IPS DF 6.9 (cell line): Measurements from ENCODE around the gene UBAP1.
"Not testable (repeated sequence)": the region's sequence is repeated elsewhere in the genome, so short reads cannot be mapped to it uniquely, and the experiment has no call there.

ENCODE experiments used
- DNase-seq: peaks from one replicate; pipeline ENCODE4 v3.0.0-alpha.2; 2013; ENCODE audit warnings: low read depth, low spot score
- H3K27ac ChIP-seq: one replicate; pipeline ENCODE4 v1.5.1; 2013; ENCODE audit warnings: low read length, control low read depth
- H3K27me3 ChIP-seq: 2 replicates; pipeline ENCODE4 v1.6.1; 2013; ENCODE audit warnings: mild to moderate bottlenecking, low read length; ENCODE audit not compliant: control insufficient read depth, insufficient read depth
- H3K36me3 ChIP-seq: 2 replicates; pipeline ENCODE4 v1.6.1; 2013; ENCODE audit warnings: low read length; ENCODE audit not compliant: control insufficient read depth, insufficient read depth
- H3K4me1 ChIP-seq: 2 replicates; pipeline ENCODE4 v1.6.1; 2013; ENCODE audit warnings: low read length; ENCODE audit not compliant: control insufficient read depth, insufficient read depth
- H3K4me3 ChIP-seq: 2 replicates; pipeline ENCODE4 v1.5.1; 2013; ENCODE audit warnings: mild to moderate bottlenecking, low read length
- H3K9me3 ChIP-seq: 2 replicates; pipeline ENCODE4 v1.6.1; 2013; ENCODE audit warnings: low read length, inconsistent platforms; ENCODE audit not compliant: control insufficient read depth, insufficient read depth
- whole genome bisulfite sequencing: extraction: QIAGEN DNeasy Blood & Tissue Kit; methylation state at CpG from one replicate; pipeline ENCODE4 v1.1.7; 2013; ENCODE audit warnings: mixed read lengths, missing lambda C conversion rate; ENCODE audit not compliant: insufficient read length, insufficient coverage; 5-methylcytosine and 5-hydroxymethylcytosine counted together

The UBAP1 gene

DNA sequence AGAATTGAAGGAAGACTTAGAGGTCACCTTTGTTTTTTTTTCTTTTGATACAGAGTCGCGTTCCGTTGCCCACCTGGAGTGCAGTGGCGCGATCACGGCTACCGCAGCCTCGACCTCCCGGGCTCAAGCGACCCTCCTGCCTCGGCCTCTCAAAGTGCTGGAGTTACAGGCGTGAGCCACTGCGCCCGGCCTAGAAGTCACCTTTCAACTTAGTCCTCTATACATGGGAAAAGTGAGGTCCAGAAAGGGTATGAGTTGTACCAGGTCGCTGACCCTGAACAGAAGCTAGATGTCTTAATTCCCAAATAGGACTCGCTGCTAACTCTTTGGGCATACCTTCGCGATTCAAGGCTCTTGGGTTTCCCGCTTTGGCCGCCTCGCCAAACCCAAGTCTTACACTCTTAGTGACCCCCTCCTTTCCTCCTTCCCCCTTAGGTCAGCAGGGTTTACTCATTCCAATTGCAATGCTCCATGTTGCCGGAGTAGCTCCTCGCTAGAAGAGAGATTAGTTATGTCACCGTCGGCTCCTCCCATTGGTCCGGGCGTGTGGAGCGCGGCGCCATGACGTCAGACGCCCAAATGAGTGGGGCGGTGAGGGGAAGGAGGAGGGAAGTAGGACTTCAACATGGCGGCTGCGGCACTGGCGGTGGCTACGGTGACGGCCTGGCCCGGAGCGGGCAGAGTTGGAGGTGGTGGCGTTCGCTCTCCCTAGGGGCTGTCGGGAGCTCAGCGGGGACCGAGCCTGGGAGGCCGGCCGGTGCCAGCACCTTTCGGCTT is at the start of gene UBAP1:
UBAP1 (plus strand) TSS at position 608 of the 777 bp plus-strand sequence. CDS start 41,872 bp downstream, outside the sequence.
- Histone ChIP-seq H3K36me3 (no peaks in the 10 kb centered on the region), H3K9me3 (no peaks in the 10 kb centered on the region), H3K4me3 (peak within 1 kb of the TSS; percentile 86), H3K4me1 (no peaks in the 10 kb centered on the region), H3K27ac (no peak within 1 kb of the TSS), H3K27me3 (no peaks in the 10 kb centered on the region)
- DNase-seq: peak; percentile 84
- WGBS: no CpG with 5 or more reads among the region's 48 CpGs

DNA sequence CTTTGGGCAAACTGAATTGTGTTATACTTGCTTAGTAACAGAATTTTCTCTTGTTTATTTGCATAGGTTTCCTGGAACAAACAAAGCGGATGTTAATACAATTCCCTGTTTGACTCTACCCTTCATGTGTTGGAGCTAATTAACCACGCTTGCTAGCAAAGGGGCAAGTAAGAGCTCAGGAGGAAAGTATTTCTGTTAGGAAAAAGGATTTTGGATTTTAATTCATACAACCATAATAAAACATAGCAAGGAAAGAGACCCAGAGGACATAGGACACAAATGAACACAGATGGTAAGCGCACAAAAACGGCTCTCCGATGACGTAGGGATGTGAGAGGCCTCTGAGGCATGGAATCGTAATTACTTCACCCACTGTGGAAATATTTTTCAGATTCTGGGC is 47.3 kb upstream of the UBAP1 start:
- no peaks in the 10 kb centered on the region for H3K9me3 ChIP-seq
- no peaks in the 10 kb centered on the region for H3K36me3 ChIP-seq
- no peak for DNase-seq
- WGBS: no CpG with 5 or more reads among the region's 7 CpGs
- no peak overlapping the region for H3K4me3 ChIP-seq
- peaks cover 2% of the 10 kb centered on the region; the same call in 1 of the 2 replicates for H3K4me1 ChIP-seq
- no peaks in the 10 kb centered on the region for H3K27me3 ChIP-seq
- H3K27ac ChIP-seq: no peak overlapping the region

DNA sequence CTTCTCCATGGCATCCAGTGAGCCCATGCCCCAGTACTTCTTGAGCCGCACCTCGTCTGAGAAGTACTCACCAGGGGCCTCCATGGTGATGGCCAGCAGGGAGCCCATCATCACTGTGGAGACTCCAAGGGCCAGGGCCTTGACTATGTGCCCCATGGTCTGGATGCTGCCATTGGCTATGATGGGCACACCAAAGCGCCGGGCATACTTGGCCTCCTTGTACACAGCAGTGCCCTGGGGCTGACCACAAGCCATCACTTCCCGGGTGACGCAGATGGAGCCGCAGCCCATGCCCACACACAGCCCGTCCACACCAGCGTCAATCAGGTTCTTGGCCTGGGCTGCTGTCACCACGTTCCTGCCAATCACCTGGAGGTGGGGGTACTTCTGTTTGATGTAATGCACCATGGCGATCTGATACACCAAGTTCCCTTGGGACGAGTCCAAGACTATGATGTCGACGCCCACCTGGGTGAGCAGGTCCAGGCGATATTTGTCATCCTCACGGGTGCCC is 45.4 kb upstream of the UBAP1 start:
- Histone ChIP-seq H3K9me3 (no peaks in the 10 kb centered on the region), H3K27me3 (no peaks in the 10 kb centered on the region), H3K36me3 (no peaks in the 10 kb centered on the region), H3K27ac (no peak overlapping the region), H3K4me3 (no peak overlapping the region), H3K4me1 (no peaks in the 10 kb centered on the region)
- DNase-seq: no peak
- no CpG with 5 or more reads among the region's 16 CpGs for WGBS

DNA sequence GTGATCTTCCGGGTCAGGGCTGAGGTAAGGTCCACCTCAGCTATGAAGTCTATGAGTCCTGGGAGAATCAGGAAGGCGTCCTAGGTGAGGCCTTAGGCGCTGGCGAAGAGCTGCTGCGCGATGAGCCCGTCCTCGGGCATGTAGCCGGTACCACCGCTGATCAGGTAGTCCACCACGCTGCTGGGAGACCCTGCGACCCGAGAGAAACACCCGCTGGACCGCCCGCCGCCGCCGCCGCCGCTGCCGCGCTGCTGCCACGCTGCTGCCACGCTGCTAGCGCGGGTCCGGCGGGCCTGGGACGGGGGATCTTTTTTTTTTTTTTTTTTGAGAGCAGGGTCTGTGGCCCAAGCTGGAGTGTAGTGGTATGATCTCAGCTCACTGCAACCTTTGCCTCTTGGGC is 44.3 kb upstream of the UBAP1 start:
- H3K36me3 ChIP-seq: no peaks in the 10 kb centered on the region
- WGBS: no CpG with 5 or more reads among the region's 30 CpGs
- no peak overlapping the region for H3K27ac ChIP-seq
- H3K27me3 ChIP-seq: no peaks in the 10 kb centered on the region
- H3K9me3 ChIP-seq: no peaks in the 10 kb centered on the region
- H3K4me3 ChIP-seq: no peak overlapping the region
- DNase-seq: no peak
- H3K4me1 ChIP-seq: no peaks in the 10 kb centered on the region

DNA sequence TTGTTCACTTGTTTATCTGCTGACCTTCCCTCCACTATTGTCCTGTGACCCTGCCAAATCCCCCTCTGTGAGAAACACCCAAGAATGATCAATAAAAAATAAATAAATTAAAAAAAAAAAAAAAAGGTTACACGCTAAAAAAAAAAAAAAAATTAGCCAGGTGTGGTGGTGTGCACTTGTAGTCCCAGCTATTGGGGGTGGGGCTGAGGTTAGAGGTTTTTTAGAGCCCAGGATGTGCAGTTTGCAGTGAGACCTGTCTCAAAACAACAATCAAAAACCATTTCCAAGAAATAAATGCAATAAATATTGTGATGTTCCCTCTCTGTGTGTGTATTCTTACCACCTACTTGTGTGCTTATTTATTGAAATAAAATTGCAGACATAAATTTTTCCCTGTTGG is 40.2 kb upstream of the UBAP1 start:
- WGBS: no CpG with 5 or more reads among the region's 1 CpG
- not testable (repeated sequence) for H3K4me1 ChIP-seq, H3K27me3 ChIP-seq, H3K27ac ChIP-seq, H3K4me3 ChIP-seq, H3K9me3 ChIP-seq, H3K36me3 ChIP-seq, DNase-seq

DNA sequence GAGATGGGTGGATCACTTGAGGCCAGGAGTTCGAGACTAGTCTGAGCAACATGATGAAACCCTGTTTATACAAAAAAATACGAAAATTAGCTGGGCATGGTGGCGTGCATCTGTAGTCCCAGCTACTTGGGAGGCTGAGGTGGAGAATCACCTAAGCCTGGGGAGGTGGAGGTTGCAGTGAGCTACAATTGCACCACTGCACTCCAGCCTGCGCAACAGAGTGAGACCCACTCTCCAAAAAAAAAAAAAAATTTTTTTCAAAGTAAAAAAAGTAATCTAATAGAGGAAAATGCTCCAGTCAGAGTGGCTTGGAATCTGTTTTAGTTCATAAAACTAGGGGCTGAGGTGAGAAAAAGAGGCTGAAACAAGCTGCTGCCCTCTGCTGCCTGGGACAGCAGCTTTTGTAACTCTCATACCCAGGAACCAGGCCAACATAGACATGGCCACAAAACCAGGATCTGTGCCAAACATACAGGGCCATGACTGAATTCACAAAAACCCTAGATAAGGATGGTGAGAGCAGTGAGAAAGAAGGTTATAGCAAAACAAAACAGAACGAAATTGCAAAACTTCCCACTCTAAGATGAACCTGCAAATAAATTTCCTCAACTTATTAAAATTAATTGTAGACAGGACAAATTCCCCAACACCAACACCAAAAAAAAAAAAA is 39.2 kb upstream of the UBAP1 start:
- no peak overlapping the region for H3K27ac ChIP-seq
- WGBS: no CpG with 5 or more reads among the region's 5 CpGs
- no peaks in the 10 kb centered on the region for H3K27me3 ChIP-seq
- no peaks in the 10 kb centered on the region for H3K36me3 ChIP-seq
- DNase-seq: no peak
- H3K4me3 ChIP-seq: no peak overlapping the region
- no peaks in the 10 kb centered on the region for H3K4me1 ChIP-seq
- no peaks in the 10 kb centered on the region for H3K9me3 ChIP-seq

DNA sequence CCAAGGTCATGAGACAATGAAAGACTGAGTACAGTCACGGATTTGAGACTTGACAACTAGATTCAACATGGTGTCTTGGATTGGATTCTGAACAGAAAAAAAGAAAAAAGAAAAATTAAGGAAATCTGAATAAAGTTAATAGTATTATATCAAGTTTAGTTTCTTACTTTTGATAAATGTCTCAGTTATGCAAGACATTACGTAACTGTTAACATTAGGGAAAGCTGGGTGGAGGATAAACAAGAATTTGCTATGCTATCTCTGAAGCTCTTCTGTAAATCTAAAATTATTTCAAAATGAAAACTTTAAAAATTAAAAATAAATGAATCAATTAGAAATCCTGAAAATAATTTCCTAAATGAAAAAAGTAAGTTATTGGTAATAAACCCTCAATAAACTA is 38.0 kb upstream of the UBAP1 start:
- no peak overlapping the region for H3K4me3 ChIP-seq
- H3K9me3 ChIP-seq: no peaks in the 10 kb centered on the region
- H3K36me3 ChIP-seq: no peaks in the 10 kb centered on the region
- DNase-seq: no peak
- H3K27me3 ChIP-seq: no peaks in the 10 kb centered on the region
- H3K27ac ChIP-seq: no peak overlapping the region
- no peaks in the 10 kb centered on the region for H3K4me1 ChIP-seq
- no CpG with 5 or more reads among the region's 2 CpGs for WGBS

DNA sequence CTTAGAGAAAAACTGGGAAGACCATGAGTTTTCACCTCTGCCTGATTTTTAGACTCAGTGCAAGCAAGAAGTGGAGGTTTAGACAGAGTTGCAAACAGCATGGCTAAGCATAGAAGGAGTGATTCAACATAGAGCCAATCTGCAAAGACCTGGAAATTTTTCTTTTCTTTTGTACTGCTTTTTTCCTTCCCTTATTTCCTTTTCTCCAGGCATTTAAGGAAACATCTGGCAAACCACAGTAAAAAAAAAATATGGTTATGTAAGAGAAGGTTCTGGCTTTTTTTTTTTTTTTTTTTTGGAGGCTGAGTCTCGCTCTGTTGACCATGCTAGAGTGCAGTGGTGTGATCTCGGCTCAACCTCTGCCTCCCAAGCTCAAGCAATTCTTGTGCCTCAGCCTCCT is 35.7 kb upstream of the UBAP1 start:
- H3K27ac ChIP-seq: no peak overlapping the region
- no peak overlapping the region for H3K4me3 ChIP-seq
- DNase-seq: no peak
- no peaks in the 10 kb centered on the region for H3K27me3 ChIP-seq
- H3K4me1 ChIP-seq: no peaks in the 10 kb centered on the region
- WGBS: no CpG with 5 or more reads among the region's 2 CpGs
- H3K9me3 ChIP-seq: no peaks in the 10 kb centered on the region
- no peaks in the 10 kb centered on the region for H3K36me3 ChIP-seq

DNA sequence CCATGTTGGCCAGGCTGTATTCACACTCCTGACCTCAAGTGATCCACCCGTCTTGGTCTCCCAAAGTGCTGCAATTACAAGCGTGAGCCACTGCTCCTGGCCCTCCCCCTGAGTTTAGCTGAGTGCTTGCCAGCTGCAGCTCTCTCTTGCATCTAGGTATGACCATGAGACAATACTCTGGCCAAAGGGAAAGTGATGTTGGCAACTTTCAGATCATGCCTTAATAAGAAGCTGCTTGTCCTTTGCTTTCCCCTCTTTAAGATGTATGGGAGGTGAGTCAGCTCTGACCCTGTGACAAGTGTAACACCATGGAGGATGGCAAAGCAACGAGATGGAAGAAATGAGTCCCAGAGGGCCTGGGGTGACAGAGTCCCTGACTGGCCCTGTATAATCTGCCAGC is 33.7 kb upstream of the UBAP1 start:
- H3K4me3 ChIP-seq: no peak overlapping the region
- H3K36me3 ChIP-seq: no peaks in the 10 kb centered on the region
- no peak overlapping the region for H3K27ac ChIP-seq
- DNase-seq: no peak
- no peaks in the 10 kb centered on the region for H3K27me3 ChIP-seq
- H3K9me3 ChIP-seq: no peaks in the 10 kb centered on the region
- no CpG with 5 or more reads among the region's 3 CpGs for WGBS
- H3K4me1 ChIP-seq: no peaks in the 10 kb centered on the region

DNA sequence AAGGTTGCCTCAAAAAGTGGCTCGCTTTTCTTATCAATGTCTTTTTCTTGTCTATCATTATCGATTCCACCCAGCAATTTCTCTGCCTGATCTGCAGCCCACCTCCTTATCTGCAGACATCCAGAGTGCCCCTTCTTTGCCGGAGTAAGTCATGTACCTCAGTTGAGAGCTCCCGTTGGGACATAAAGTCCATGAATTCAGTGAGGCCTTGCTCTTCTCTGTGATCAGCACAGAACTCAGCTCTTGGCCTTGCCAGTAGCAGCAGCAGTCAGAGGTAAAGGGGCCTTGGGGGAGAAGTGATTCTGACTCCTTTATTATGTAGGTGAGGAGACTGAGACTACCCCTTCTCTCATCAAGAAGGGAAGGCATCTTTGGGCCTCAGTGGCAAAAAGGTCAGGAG is 27.4 kb upstream of the UBAP1 start:
- H3K36me3 ChIP-seq: no peaks in the 10 kb centered on the region
- no peaks in the 10 kb centered on the region for H3K4me1 ChIP-seq
- DNase-seq: no peak
- no CpG with 5 or more reads among the region's 4 CpGs for WGBS
- H3K27me3 ChIP-seq: no peaks in the 10 kb centered on the region
- H3K4me3 ChIP-seq: no peak overlapping the region
- H3K27ac ChIP-seq: no peak overlapping the region
- no peaks in the 10 kb centered on the region for H3K9me3 ChIP-seq
